HepG2 (cell line): ENCODE measurements around the gene CMTM2.

Experiments used
- TARDBP ChIP-seq: sonication (generic); formaldehyde crosslinking; IDR thresholded peaks from 2 replicates; pipeline ENCODE4 v1.8.0; 2022; ENCODE audit warnings: mild to moderate bottlenecking, missing genetic modification reagents
- ZC3H4 ChIP-seq: sonication (generic); formaldehyde crosslinking; IDR thresholded peaks from 2 replicates; pipeline ENCODE4 v1.4.0; 2020; ENCODE audit warnings: missing genetic modification reagents, borderline replicate concordance
- ZFP36 ChIP-seq: fragments of 150-350 bp; IDR thresholded peaks from 2 replicates; pipeline ENCODE4 v1.6.1; 2018; ENCODE audit warnings: borderline replicate concordance, low read length, low read depth; ENCODE audit not compliant: partially characterized antibody
- ZNF12 ChIP-seq: sonication (generic); formaldehyde crosslinking; IDR thresholded peaks from 2 replicates; pipeline ENCODE4 v1.5.0; 2020; ENCODE audit warnings: missing genetic modification reagents
- TF ChIP-seq, protein P1 (sequence below): sonication (generic); formaldehyde crosslinking; IDR thresholded peaks from 2 replicates; pipeline ENCODE4 v1.5.0; 2020; ENCODE audit warnings: mild to moderate bottlenecking, missing genetic modification reagents, moderate library complexity

GRCh38 chr16:66635406-66635805 is 56.1 kb downstream of the CMTM2 start:
- no peak for TF ChIP-seq ZFP36
- no peak for TF ChIP-seq ZC3H4 (CRISPR knock-in tag)
- TF ChIP-seq ZNF12 (CRISPR knock-in tag): no peak
- TF ChIP-seq, protein P1, sequence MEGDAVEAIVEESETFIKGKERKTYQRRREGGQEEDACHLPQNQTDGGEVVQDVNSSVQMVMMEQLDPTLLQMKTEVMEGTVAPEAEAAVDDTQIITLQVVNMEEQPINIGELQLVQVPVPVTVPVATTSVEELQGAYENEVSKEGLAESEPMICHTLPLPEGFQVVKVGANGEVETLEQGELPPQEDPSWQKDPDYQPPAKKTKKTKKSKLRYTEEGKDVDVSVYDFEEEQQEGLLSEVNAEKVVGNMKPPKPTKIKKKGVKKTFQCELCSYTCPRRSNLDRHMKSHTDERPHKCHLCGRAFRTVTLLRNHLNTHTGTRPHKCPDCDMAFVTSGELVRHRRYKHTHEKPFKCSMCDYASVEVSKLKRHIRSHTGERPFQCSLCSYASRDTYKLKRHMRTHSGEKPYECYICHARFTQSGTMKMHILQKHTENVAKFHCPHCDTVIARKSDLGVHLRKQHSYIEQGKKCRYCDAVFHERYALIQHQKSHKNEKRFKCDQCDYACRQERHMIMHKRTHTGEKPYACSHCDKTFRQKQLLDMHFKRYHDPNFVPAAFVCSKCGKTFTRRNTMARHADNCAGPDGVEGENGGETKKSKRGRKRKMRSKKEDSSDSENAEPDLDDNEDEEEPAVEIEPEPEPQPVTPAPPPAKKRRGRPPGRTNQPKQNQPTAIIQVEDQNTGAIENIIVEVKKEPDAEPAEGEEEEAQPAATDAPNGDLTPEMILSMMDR: no peak
- TF ChIP-seq TARDBP (CRISPR knock-in tag): no peak
